22Rv1 (cell line): ENCODE data around the gene NBAS.

Source experiments
- CTCF ChIP-seq: fragments of 450-650 bp; IDR thresholded peaks from 2 replicates; pipeline ENCODE4 v1.5.1; 2017; ENCODE audit warnings: mild to moderate bottlenecking
- ZFX ChIP-seq: fragments of 450-650 bp; IDR thresholded peaks from 2 replicates; pipeline ENCODE4 v1.6.1; 2017; ENCODE audit warnings: antibody characterized with exemption, borderline replicate concordance

GRCh38 chr2:15242936-15243461, 318.1 kb downstream of the NBAS start:
- TF ChIP-seq CTCF: no peak
- TF ChIP-seq ZFX: no peak
